ENCODE results near the gene ALG14. TPM values are rescaled to one million over a fixed set of nuclear protein-coding genes. Genes with fewer than 3 reads are reported as not detected.

Gene ALG14
- total and polyA plus RNA-seq, 7 donors, result 0.48 to 2.7 (median 2.1) TPM

GRCh38 chr1:94931254-94931841 lies 141.4 kb downstream of the ALG14 start:
- Histone ChIP-seq H3K36me3 (ENCODE audit: insufficient read depth in 1 of 2, low read depth in 1 of 2) (no peaks in the 10 kb centered on the region), H3K4me3 (no peak overlapping the region), H3K27ac (no peak overlapping the region), H3K9me3 (no peaks in the 10 kb centered on the region), H3K27me3 (ENCODE audit: insufficient read depth in 3 of 3, low read length in 2 of 3) (peaks cover 0 to 28% (median 10%) of the 10 kb centered on the region in 3 donors), H3K4me1 (no peaks in the 10 kb centered on the region)
- TF ChIP-seq CTCF (IDR thresholded peaks at IDR 0.05), result no peak
- ATAC-seq, result no peak
- WGBS, 3 donors, result 97 to 98% (median 97%) methylated on average over 7 of the region's 7 CpGs
- intact Hi-C loops (cut with DNase I), result no loop called here
- no peak for DNase-seq

GRCh38 chr1:94929351-94930217 lies 143.2 kb downstream of the ALG14 start:
- no peak for DNase-seq
- intact Hi-C loops (cut with DNase I), result loop anchor here in 1 of 2 donors (5.0 kb wide), 2 partner anchors 43 to 113 kb away; no protein-coding TSS in a partner anchor
- H3K36me3 ChIP-seq (ENCODE audit: insufficient read depth in 1 of 2, low read depth in 1 of 2), result no peaks in the 10 kb centered on the region
- no peak overlapping the region for H3K27ac ChIP-seq
- TF ChIP-seq CTCF (IDR thresholded peaks at IDR 0.05), result no peak
- H3K9me3 ChIP-seq, result no peaks in the 10 kb centered on the region
- peak overlapping the region; percentile 71 for H3K4me3 ChIP-seq
- ATAC-seq, result no peak
- 62 to 69% (median 62%) methylated on average over 11 of the region's 11 CpGs for WGBS, 3 donors
- H3K4me1 ChIP-seq, result peaks cover 5% of the 10 kb centered on the region
- H3K27me3 ChIP-seq (ENCODE audit: insufficient read depth in 3 of 3, low read length in 2 of 3), result peaks cover 0 to 46% (median 18%) of the 10 kb centered on the region in 3 donors

- Histone ChIP-seq H3K4me1 (peaks cover 5% of the 10 kb centered on the region), H3K4me3 (peak overlapping the region; percentile 71), H3K27me3 (ENCODE audit: insufficient read depth in 3 of 3, low read length in 2 of 3) (peaks cover 0 to 56% (median 21%) of the 10 kb centered on the region in 3 donors), H3K27ac (peak overlapping the region; percentile 80), H3K9me3 (no peaks in the 10 kb centered on the region), H3K36me3 (ENCODE audit: insufficient read depth in 1 of 2, low read depth in 1 of 2) (no peaks in the 10 kb centered on the region)
- 53 to 72% (median 53%) methylated on average over 7 of the region's 7 CpGs for WGBS, 3 donors
- DNase-seq, result no peak
- TF ChIP-seq CTCF (IDR thresholded peaks at IDR 0.05), result no peak
- no peak for ATAC-seq
- intact Hi-C loops (cut with DNase I), result loop anchor here in 1 of 2 donors (5.0 kb wide), 2 partner anchors 44 to 114 kb away; no protein-coding TSS in a partner anchor
Measured at GRCh38 chr1:94928293-94928939, 144.3 kb downstream of the ALG14 start.

GRCh38 chr1:94927405-94928175 lies 145.2 kb downstream of the ALG14 start:
- DNase-seq (no peak), ATAC-seq (no peak)
- no peaks in the 10 kb centered on the region for H3K36me3 ChIP-seq (ENCODE audit: insufficient read depth in 1 of 2, low read depth in 1 of 2)
- H3K27me3 ChIP-seq (ENCODE audit: insufficient read depth in 3 of 3, low read length in 2 of 3), result peaks cover 0 to 64% (median 21%) of the 10 kb centered on the region in 3 donors
- TF ChIP-seq CTCF (IDR thresholded peaks at IDR 0.05), result no peak
- no peaks in the 10 kb centered on the region for H3K9me3 ChIP-seq
- peak overlapping the region; percentile 71 for H3K4me3 ChIP-seq
- intact Hi-C loops (cut with DNase I), result loop anchor here in 1 of 2 donors (2.0 to 5.0 kb wide), 3 partner anchors 45 to 115 kb away; no protein-coding TSS in a partner anchor
- peak overlapping the region; percentile 80 for H3K27ac ChIP-seq
- peaks cover 5% of the 10 kb centered on the region for H3K4me1 ChIP-seq
- WGBS, 3 donors, result 9 to 15% (median 14%) methylated on average over 31 to 40 of the region's 40 CpGs

Measured in psoas muscle (tissue), 8 donors.